Vagina (tissue), 2 donors: Measurements from ENCODE around the gene ELMO3. TPM values are rescaled to one million over a fixed set of nuclear protein-coding genes. Genes with fewer than 3 reads are reported as not detected.

ENCODE experiments used
- DNase-seq, 2 donors: peaks; one replicate each; pipeline ENCODE4 v3.0.0-alpha.2; 2017; ENCODE audit errors: extremely low spot score in 2 of 2
- H3K27ac ChIP-seq: fragments of 200-600 bp; sonication (generic); one replicate; pipeline ENCODE4 v1.5.1; 2019
- H3K27me3 ChIP-seq: fragments of 200-600 bp; sonication (generic); one replicate; pipeline ENCODE4 v1.5.1; 2019
- H3K36me3 ChIP-seq, 2 donors: fragments of 200-600 bp; sonication (generic); one replicate each; pipeline ENCODE4 v1.5.1; 2017 to 2019
- H3K4me1 ChIP-seq: fragments of 200-600 bp; sonication (generic); one replicate; pipeline ENCODE4 v1.5.1; 2019
- H3K4me3 ChIP-seq, 2 donors: fragments of 200-600 bp; sonication (generic); 1 replicate in 1 of 2; 2 replicates in 1 of 2; pipeline ENCODE4 v1.5.1; 2016 to 2019
- H3K9me3 ChIP-seq: fragments of 200-600 bp; sonication (generic); one replicate; pipeline ENCODE4 v1.5.1; 2019
- POLR2A ChIP-seq, 2 donors: fragments of 450-650 bp; IDR thresholded peaks; one replicate each; pipeline ENCODE4 v1.6.1; 2017; ENCODE audit warnings: antibody characterized with exemption in 2 of 2, mild to moderate bottlenecking in 2 of 2, moderate library complexity in 2 of 2
- POLR2AphosphoS5 ChIP-seq, 2 donors: sonication (generic); formaldehyde crosslinking; IDR thresholded peaks; one replicate each; pipeline ENCODE4 v1.9.0; 2017; ENCODE audit warnings: antibody characterized with exemption in 2 of 2, mild to moderate bottlenecking in 2 of 2, low read depth in 1 of 2; ENCODE audit not compliant: insufficient read depth in 1 of 2
- intact Hi-C: fragments of 100-400 bp; cut with DNase I; formaldehyde crosslinking; loops from one replicate; pipeline ENCODE4 v1.15.1; 2023
- total RNA-seq: library from RNA; depleted of rRNA; stranded (reverse); fragments of >200 nt; gene quantifications from one replicate; pipeline ENCODE4 v1.2.3, GENCODE V29; 2016
- TF ChIP-seq, protein P1 (sequence below), 3 experiments: fragments of 450-650 bp in 2 of 3; fragments of 200-600 bp in 1 of 3; sonication (generic) in 1 of 3; IDR thresholded peaks; one replicate each; pipeline ENCODE4 v1.5.1; 2017 to 2019; ENCODE audit warnings: antibody characterized with exemption in 3 of 3, mild to moderate bottlenecking in 2 of 3, moderate library complexity in 2 of 3

Gene ELMO3
- total RNA-seq, 1 donor from 2014 or later, result 21.6 TPM

DNA sequence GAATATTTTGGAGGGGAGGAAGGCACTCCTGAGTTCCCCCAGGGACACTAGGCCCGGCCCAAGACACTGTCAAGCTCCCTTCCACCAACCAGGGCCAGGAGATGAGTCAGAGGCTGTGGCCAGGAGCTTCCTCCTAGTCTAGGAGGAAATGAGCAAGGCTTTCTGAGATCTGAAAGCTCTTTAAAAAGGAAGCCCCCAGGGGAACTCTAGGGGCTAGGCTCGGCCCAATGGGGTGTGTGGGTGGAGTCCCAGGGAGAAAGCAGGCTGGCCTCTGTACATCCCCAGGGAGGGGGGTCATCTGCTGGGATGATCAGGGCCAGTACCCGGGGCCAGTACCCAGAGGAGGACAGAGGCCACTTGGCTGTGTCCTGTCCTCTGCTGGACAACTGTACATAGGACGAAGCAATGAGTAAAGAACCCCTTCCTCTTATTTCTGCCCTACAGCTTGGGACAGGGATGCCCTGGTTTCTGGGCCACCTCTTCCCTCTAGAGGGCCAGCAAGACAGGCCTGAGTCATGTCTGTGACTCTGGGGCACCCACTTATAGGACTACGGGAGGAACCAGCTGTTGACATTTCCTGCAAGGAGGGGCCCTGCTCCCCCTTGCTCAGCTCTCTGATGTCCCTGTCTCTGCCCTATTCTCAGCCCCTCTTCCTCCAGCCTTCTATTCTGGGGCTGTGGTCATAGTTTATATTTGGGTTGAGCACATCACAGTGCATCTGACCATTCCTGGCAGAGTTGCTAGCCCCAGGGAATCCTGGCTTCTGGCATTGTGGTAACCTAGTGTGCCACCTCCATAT lies 45.7 kb downstream of the ELMO3 start:
- Histone ChIP-seq H3K27ac (peak overlapping the region; percentile 85), H3K4me1 (peaks cover 58% of the 10 kb centered on the region), H3K9me3 (no peaks in the 10 kb centered on the region), H3K27me3 (no peaks in the 10 kb centered on the region), H3K4me3 (no peak overlapping the region), H3K36me3 (no peaks in the 10 kb centered on the region)
- DNase-seq, result no peak
- TF ChIP-seq POLR2AphosphoS5 (IDR thresholded peaks at IDR 0.05; ENCODE audit: insufficient read depth in 1 of 2, low read depth in 1 of 2) (peak in 1 of 2 donors; percentile 56), POLR2A (IDR thresholded peaks at IDR 0.05) (no peak)
- intact Hi-C loops, result no loop called here

DNA sequence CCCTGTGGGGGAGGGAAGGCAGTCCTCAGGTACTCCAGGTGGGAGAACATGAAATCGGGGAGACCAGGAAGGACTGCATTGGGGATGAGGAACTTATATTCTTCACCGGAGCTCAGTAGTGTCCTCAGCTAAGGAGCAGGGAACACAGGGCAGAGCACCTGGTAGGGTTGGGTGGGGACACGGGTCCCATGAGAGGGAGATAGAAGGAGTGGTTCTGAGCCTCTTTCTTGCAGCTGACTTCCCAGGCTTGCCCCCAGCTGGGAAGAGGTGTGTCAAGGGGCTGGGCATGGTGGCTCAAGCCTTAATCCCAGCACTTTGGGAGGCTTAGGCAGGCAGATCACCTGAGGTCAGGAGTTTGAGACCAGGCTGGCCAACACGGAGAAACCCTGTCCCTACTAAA lies 46.3 kb downstream of the ELMO3 start:
- Histone ChIP-seq H3K36me3 (no peaks in the 10 kb centered on the region), H3K27me3 (no peaks in the 10 kb centered on the region), H3K27ac (peak overlapping the region; percentile 85), H3K9me3 (no peaks in the 10 kb centered on the region), H3K4me1 (peaks cover 59% of the 10 kb centered on the region), H3K4me3 (no peak overlapping the region)
- intact Hi-C loops, result no loop called here
- no peak for DNase-seq
- TF ChIP-seq POLR2A (IDR thresholded peaks at IDR 0.05), result no peak
- no peak for TF ChIP-seq POLR2AphosphoS5 (IDR thresholded peaks at IDR 0.05; ENCODE audit: insufficient read depth in 1 of 2, low read depth in 1 of 2)
- TF ChIP-seq, protein P1, sequence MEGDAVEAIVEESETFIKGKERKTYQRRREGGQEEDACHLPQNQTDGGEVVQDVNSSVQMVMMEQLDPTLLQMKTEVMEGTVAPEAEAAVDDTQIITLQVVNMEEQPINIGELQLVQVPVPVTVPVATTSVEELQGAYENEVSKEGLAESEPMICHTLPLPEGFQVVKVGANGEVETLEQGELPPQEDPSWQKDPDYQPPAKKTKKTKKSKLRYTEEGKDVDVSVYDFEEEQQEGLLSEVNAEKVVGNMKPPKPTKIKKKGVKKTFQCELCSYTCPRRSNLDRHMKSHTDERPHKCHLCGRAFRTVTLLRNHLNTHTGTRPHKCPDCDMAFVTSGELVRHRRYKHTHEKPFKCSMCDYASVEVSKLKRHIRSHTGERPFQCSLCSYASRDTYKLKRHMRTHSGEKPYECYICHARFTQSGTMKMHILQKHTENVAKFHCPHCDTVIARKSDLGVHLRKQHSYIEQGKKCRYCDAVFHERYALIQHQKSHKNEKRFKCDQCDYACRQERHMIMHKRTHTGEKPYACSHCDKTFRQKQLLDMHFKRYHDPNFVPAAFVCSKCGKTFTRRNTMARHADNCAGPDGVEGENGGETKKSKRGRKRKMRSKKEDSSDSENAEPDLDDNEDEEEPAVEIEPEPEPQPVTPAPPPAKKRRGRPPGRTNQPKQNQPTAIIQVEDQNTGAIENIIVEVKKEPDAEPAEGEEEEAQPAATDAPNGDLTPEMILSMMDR (IDR thresholded peaks at IDR 0.05), result no peak

DNA sequence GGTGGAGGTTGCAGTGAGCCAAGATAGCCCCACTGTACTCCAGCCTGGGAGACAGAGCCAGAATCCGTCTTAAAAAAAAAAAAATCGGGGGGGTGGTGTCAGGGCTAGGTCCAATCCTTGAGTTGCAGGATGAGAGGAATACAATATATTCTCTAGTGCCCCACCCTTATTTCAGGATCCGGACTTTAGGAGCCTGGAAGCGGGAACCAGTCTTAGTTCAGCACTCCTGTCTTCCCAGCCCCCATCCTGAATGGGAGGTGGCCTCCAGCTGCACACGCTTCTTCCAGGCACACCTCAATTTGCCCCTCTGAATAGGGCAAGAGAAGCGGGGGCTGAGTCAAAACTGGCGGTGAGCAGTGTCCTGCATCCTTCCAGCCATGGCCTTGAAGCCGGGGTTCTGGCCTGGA lies 46.7 kb downstream of the ELMO3 start:
- Histone ChIP-seq H3K27ac (peak overlapping the region; percentile 85), H3K36me3 (no peaks in the 10 kb centered on the region), H3K27me3 (no peaks in the 10 kb centered on the region), H3K4me1 (peaks cover 59% of the 10 kb centered on the region), H3K9me3 (no peaks in the 10 kb centered on the region), H3K4me3 (peak overlapping the region; percentile 92 to 93)
- no peak for DNase-seq
- TF ChIP-seq POLR2A (IDR thresholded peaks at IDR 0.05) (no peak), POLR2AphosphoS5 (IDR thresholded peaks at IDR 0.05; ENCODE audit: insufficient read depth in 1 of 2, low read depth in 1 of 2) (no peak)
- TF ChIP-seq, protein P1 (IDR thresholded peaks at IDR 0.05), result no peak
- intact Hi-C loops, result no loop called here

DNA sequence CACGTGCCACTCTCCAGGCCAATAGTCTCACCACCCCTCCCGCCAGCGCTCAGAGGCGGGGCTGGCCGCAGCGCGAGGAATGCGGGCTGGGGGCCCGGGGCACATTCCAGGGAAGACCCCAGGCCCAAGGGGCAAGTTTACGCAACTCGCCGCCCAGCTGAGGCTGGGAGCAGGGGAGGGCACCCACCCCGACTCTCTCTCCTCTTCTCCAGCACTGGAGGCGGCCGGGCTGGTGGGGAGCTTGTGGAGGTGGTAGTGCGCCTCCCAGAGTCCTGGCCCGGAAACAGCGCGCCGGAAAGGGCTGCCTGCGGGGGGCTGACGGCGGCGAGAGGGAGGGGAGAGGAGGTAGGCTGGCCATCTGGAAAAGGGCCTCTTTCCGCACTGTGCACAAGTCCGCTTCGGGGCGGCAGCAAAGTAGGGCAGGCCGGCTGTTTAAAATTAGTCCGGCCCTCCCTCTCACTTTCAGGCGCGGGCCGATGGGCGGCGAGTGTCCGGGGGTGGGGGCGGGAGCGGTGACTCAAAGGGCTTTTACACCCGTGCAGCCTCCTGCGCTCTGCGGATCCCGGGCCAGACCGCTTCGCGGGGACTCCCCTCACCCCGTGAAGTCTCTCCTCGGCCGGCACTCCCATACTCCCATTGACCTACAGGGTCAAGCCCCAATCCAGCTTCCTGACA lies 47.3 kb downstream of the ELMO3 start:
- no peak for DNase-seq
- TF ChIP-seq POLR2A (IDR thresholded peaks at IDR 0.05) (no peak), POLR2AphosphoS5 (IDR thresholded peaks at IDR 0.05; ENCODE audit: insufficient read depth in 1 of 2, low read depth in 1 of 2) (peak in 1 of 2 donors; percentile 74)
- TF ChIP-seq, protein P1 (IDR thresholded peaks at IDR 0.05), result peak in 1 of 3 experiments; percentile 19
- Histone ChIP-seq H3K4me3 (peak overlapping the region; percentile 92 to 93), H3K4me1 (peaks cover 59% of the 10 kb centered on the region), H3K36me3 (no peaks in the 10 kb centered on the region), H3K9me3 (no peaks in the 10 kb centered on the region), H3K27ac (peak overlapping the region; percentile 85), H3K27me3 (no peaks in the 10 kb centered on the region)
- intact Hi-C loops, result no loop called here

DNA sequence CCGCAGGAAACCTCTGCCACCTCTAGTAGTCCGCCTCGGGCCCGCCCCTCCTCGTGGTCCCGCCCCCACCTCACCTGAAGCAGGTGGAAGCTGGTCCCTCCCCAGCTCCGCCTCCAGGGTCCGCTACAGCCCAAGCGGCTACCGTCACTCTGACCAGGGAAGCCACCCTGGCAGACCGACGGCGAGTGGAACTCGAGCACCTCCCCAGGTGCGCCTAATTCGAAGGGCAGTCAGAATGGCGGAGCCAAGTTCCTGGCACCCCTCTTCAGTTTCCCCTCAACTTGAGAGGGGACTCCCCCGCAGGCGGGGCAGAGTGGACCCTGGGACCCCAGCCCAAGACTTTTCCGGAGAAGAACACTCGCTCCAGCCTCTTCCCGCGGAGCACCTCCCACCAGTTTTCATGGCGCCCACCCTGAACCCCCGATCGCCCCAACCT lies 47.8 kb downstream of the ELMO3 start:
- Histone ChIP-seq H3K4me3 (peak overlapping the region; percentile 92 to 93), H3K27ac (peak overlapping the region; percentile 85), H3K4me1 (peaks cover 59% of the 10 kb centered on the region), H3K9me3 (no peaks in the 10 kb centered on the region), H3K36me3 (no peaks in the 10 kb centered on the region), H3K27me3 (no peaks in the 10 kb centered on the region)
- TF ChIP-seq POLR2AphosphoS5 (IDR thresholded peaks at IDR 0.05; ENCODE audit: insufficient read depth in 1 of 2, low read depth in 1 of 2), result no peak
- TF ChIP-seq, protein P1 (IDR thresholded peaks at IDR 0.05), result no peak
- no peak for TF ChIP-seq POLR2A (IDR thresholded peaks at IDR 0.05)
- DNase-seq, result no peak
- intact Hi-C loops, result no loop called here
